Measurements from ENCODE around the gene HK1.

The HK1 gene

DNA sequence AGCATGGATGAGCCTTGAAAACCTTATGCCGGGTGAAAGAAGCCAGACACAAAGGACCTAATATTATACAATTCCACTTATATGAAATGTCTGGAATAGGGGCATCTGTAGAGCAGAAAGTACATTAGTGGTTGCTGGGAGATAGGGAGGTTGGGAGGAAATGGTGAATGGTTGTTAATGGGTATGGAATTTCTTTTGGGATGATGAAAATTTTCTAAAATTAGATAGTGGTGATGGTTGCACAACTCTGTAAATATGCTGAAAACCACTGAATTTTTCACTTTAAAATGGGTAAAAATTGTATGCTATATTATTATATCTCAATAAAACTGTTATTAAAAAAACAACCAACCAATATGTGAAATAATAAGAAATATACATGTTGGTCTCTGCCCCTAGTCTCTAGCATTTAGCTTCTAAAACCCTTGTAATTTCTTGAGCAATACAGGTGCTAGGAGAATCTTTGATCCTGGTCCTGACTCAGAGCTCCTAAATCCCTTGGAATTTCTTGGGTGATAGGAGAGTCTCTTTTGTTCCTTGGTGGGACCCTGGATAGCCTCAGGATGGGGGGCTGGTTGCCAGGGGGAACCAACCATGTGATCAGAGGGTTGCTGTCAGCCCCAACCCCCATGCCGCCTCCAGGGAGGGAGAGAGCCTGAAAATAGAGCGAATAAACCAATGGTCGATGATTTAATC is 74.4 kb downstream of the HK1 start:
- DNase-seq: no peak

DNA sequence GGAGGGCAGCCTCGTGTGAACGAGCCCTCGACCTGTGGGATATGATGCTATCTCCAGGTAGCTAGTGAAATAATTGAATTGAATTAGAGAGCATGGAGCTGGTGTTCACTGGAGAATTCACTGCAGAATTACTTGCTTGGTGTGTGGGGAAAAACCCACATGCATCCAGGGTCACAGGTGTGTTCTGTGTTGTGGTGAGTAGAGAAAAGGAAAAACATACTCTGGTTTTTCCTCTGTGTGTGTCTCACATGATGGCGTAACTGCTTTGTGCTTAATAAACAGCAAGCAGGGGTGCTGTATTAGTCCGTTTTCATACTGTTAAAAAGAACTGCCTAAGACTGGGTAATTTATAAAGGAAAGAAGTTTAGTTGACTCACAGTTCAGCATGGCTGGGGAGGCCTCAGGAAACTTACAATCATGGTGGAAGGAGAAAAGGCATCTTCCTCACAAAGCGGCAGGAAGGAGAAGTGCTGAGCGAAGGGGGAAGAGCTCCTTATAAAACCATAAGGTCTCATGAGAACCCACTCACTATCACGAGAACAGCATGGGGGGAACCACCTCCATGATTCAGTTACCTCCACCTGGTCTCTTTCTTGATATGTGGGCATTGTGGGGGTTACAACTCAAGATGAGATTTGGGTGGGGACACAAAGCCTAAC is 75.8 kb downstream of the HK1 start:
- DNase-seq: no peak

DNA sequence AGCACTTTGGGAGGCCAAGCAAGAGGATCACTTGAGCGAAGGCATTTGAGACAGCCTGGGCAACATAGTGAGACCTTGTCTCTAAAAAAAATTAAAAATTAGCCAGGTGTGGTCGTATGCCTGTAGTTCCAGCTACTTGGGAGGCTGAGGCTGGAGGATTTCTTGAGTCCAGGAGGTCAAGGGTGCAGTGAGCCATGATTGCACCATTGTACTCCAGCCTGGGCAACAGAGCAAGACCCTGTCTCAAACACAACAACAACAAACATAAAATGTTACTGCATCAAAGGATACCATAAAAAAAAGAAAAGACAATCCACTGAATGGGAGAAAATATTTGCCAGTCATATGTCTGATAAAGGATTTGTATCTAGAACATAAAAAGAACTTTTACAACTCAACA is 77.9 kb downstream of the HK1 start:
- DNase-seq: no peak

DNA sequence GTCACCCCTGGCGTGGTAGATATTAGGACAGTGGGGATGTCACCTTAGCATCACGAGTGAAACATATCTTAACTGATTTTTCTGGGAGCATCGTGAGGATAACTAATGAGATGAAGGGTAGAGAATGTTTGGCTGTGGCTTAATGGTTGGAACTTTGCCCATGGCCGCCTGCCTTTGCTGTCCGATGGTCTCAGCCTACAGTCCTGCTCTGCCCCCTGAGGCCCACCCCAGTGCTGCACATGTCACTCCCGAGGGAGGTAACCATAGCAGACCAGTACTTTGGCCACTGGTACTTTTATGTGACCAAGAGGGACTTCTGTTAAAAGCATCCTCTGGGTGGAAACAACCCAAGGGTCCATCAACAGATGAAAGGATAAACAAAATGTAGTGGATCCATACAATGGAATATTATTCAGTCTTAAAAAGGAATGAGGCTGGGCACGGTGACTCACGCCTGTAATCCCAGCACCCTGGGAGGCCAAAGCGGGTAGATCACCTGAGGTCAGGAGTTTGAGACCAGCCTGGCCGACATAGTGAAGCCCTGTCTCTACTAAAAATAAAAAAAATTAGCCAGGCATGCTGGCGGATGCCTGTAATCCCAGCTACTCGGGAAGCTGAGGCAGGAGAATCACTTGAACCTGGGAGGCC is 80.0 kb downstream of the HK1 start:
- DNase-seq: no peak

DNA sequence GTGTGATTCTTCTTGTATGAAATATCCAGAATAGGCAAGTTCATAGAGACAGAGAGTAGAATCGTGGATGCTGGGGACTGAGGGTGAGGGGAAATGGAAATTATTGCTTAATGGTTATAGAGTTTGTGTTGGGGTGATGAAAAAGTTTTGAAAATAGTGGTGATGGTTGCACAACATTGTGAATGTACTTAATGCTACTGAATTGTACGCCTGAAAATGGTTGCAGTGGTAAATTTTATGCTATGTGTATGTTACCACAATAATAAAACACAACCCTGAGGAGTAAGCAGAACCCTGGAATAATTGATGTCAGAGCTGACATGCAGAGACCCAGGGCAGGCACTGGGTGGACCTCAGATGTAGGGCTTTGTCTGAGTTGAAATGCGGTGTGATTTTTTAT is 80.9 kb downstream of the HK1 start:
- DNase-seq: no peak

DNA sequence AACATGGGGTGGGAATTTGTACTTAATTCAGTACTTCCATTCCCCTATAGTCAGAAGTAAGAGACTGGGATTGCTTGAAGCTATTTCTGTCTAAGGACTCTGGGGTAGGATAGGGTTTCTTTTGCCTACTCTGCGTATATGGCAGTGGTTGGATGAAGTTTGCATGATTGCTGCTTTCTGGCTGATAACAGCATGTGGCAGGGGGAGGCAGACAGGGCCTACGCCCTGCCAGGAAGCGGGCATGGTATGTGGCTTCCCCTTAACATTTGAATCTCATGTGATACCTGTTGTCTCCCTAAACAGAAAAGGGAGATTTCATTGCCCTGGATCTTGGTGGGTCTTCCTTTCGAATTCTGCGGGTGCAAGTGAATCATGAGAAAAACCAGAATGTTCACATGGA is 81.3 kb downstream of the HK1 start:
- DNase-seq: peak in 2 of 4 experiments; percentile 18 to 35

DNA sequence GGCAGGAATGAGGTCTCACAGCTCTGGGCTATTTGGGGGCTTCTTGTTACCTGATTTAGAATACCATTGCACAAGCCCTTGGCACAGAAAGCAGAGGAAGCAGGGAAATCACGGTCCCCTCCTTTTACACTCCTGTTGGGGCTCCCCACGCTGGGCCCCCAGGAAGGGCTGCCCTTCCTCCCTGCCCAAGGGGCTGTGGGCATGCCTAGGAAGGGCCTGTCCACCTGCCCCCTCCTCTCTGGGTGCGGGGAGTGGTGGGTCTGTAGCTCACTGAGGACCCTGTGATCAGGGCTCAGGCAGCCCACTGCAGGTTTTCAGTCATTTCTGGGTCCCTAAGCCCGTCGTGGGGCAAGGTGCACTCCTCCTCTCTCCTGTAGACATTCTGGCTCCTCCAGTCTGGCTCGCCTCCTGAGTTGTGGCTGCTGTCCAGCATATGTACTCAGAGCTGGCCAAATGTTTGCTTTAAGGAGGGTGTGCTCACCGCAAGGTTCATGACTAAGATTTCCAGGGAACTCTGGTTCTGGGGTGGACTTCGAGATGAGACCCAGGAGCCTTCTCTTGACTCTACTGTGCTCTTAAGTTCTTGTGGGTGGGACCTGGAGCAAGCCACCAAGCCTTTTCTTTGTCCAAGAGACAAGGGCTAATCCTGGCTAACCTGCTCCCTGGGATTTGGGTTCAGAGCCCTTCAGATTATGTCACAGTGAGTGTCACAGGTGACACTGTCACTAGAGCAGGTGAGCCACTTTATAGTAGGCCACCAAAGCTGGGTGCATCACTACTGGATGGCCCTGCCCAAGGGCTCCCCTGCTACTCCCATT is 82.4 kb downstream of the HK1 start:
- DNase-seq: no peak

DNA sequence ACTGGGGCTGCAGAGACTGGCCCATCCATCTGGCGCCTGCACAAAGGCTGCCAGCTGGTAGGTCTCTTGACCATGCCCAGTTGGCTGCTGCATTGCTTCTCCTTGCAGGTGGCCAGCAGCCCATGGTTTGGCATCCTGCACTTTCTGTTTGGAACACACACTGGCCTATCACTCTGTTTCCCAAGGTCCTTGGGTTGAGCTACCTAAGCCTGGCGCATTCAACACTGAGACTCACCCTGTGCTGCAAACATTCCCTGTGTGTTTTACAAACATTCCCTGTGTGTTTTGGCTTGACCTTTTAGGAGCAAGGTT is 83.0 kb downstream of the HK1 start:
- no peak for DNase-seq

DNA sequence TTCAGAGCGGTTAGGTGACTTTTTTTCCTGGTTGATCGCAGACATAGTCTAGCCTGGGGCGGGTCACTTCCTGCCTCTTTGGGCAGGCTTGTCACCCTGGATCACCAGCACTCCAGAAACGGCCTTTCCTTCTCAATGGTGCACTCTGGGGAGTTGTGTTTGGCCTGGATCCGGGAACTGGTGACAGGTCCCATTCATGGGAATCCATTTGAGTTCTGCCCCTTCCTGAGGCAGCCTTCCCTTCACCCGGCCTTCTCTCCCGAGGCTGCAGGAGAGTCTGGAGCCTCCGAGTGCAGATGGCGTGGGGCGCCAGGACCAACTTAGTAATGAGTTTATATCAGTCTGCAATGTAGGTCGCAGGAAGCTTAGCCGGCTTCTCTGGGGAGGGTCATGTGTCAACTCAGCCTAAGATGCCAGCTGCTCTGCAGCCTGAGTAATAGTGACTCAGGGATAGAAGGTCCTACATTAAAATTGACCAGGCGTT is 84.2 kb downstream of the HK1 start:
- no peak for DNase-seq

DNA sequence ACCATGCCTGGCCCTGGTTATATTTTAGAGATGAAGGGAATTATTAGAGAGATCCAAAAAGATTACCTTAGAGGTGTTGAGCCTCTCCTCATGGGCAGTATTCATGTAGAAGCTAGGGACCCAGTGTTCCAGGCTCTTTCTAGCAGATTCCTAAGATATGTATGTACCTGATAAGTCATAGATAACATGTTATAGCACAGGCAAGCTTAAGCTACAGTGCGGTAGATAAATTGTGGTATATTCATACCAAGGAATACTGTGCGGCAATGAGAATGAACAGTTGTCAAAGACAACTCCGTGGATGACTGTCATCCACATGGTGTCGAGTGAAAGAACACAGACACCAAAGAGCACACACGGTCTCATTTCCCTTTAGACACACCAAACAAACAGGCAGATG is 85.4 kb downstream of the HK1 start:
- no peak for DNase-seq

DNA sequence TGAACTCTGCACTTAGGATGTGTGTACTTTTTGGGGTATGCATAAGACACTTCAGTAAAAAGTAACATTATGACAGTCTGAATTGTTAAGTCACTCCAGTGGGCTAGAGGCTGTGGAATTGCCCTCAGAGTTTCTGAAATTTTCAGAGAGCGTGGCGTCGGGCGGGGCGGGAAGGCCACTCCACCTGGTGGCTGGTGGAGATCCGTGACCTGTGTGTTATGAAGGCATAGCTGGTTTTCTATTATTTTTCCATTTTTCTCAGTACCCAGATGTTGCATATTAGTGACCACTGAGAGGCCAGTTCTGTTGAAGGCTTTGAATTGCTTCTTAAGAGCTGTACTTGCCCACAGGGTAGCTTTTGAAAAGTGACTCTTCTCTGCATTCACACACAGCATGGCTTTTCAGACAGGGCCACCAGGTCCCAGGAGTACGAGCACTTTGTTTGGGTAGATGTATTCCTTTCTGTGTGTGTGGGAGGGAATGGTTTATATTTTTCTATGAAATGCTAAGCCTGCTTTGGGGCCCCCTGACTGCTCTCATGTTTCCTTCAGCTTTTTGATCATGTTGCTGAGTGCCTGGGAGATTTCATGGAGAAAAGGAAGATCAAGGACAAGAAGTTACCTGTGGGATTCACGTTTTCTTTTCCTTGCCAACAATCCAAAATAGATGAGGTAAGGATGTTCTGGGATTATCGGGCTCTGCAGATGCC is 86.1 kb downstream of the HK1 start:
- DNase-seq: no peak

DNA sequence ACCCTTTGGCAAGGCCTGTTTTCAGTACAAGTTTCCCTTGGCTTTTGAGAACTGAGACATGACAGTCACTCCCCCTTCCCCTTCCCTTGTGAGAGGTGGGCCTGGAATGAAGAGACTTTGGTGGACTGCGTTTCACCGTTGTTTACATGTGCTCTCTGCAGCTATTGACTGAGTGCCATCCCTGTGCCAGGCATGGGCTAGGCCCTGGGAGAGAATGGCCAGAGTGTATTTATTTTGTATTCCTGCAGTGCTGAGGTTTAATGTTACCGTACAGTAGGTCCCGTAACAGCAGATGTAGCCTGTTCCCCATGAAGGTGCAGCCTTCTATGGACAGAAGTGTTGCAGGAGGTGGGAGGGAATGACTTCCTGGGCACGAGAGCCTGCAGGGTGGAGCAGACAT is 88.4 kb downstream of the HK1 start:
- DNase-seq: no peak

DNA sequence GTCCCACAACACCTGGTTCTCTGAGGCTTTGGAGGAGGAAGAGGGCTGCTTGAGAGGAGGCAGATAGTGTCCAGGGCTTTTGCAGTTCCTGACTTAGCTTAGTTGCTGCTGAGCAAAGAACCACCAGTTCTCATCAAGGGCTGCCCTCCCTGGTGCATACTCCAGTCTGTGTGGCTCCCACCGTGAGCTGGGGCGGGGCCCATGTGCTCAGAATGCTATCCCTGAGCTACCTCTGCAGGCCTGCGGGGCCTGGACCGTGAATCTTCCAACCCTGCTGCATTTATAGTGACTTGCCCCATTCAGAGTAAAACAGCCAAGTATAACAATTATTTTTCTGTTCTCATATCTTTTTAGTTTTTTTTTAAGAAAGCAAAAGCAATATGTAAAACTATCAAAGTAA is 89.2 kb downstream of the HK1 start:
- no peak for DNase-seq

DNA sequence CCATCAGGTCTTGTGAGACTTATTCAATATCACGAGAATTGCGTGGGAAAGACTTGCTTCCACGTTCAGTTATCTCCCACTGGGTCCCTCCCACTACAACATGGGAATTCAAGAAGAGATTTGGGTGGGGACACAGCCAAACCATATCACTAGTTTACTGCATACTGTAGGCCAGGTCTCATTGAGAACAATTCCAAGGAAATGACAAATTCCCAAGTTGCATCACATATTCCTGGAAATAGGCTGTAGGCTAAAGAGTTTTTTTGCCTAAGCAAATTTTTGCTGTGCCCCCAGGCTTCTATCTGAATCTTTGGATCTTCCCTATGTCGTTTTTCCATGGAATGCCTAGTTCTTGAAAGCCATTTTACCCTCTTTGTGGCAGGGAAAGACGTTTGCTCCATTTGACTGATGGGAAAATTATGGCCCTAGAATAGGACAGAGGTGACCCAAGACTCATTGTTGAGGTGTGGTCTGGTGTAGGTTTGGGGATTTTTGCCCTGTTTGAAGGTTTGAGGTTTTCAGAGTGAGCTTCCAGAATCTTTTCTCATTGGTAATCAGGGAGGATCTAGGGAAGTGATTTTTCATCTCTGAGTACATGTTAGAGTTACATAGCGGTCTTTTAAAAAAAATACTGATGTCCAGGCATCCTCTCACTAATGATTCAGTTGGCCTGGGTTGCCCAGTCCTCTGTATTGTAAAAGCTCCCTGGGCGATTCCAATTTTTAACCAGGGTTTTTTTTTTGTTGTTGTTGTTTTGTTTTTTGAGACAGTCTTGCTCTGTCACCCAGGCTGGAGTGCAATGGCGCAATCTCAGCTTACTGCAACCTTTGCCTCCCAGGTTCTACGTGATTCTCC is 94.1 kb downstream of the HK1 start:
- DNase-seq: no peak

DNA sequence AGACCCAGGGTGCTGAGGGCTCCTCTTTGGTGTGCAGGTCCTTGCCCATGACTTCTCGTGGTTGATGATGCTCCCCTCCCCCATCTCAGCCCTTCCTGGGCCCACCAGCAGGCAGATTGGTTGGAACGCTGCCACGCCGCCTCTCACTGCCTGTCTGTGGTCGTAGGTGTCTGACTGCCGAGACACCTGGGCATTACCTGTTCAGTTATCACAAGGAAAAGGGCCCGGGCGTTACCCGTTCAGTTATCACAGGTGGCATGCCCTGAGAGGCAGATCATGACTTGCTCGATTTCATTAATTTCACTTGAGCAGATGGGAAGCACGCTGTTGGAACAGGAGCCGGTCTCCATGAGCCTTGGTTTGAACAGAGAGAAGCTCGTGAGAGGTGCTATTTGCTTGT is 95.9 kb downstream of the HK1 start:
- no peak for DNase-seq

DNA sequence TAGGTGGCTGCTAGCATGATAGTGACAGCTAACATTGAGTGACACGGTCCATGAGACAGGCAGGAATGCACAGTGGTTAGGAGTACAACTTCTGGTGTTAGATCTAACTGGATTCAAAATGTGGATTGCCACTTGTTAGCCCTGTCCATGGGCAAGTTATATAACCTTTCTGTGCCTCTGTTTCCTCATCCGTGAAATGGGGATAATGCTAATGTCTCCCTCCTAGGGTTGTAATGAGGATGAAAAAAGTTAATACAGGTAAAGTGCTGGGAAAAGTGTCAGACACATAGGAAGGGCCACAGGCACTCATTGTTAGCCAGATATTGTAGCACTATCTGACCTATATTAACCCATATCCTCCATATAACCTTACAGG is 96.6 kb downstream of the HK1 start:
- DNase-seq: no peak

DNA sequence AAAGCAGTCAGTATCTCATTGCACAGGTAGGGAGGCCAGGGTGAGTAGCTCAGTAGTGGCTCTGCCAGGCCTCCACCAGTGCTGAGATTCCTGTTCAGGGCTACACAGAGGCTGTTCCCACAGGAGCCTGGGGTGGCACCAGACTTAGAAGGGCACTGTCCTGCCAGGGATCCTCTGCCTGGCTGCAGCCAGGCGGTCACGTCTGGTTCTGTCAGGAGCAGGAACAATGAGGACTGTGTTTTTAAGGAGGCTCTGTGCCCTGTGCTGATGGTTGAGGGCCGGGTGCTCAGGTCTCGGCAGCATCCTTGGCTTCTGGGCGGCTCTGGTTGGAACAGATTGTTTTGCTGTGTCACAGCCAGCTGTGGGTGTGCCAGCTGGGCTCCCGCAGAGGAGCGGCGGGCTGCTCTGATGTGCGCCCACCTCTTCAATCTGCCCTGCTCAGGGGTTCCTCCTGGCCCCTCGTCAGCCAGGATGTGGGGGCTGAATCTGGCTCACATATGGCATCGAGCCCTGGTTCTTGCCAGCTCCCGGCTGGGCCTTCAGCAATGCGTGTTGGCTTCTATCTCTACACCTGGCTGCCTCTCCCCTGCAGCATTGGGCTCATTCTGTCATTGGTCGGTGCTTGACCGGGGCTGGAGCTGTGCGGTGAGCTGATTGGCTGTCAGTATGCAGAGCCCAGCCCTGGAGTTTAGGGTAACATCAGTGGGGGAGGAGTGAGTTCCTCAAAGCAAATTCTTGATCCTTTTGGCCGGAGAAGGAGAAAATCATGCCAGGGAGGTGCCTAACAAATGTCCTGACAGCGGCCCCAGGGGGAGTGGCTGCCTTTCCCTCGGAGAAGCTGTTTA is 97.2 kb downstream of the HK1 start:
- no peak for DNase-seq

DNA sequence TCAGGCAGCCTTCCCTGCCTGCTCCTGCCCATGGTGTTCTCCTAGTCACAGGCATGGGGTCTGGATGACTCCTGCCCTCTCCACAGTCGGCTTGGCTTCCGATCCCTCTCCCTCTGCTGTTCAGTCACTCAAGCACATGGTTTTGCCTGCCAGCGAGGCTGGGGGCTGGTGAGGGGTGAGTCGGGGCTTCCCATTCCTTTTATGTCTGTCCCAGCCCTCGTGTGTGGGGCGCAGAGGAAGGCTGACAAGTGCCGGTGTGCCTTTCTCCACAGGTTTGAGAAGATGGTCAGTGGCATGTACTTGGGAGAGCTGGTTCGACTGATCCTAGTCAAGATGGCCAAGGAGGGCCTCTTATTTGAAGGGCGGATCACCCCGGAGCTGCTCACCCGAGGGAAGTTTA is 98.4 kb downstream of the HK1 start:
- no peak for DNase-seq

DNA sequence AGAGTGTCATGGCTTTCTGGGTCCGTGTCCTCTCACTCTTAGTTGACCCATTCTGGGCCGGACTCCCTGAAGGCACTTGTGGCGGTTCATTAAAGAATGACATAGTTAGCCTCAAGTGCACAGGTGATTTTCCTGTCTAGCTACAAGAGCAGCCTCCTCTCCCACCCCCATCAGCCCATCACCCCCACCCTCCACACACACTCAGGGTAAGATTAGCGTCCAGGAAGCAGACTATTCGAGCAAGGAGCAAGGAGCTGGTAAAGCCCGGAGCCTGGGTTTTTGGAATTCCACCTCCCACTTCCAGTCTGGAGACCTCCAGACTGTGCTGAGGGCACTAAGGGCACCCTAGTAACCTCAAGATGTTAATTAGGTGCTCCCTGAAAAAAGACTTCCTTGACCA is 98.9 kb downstream of the HK1 start:
- no peak for DNase-seq

DNA sequence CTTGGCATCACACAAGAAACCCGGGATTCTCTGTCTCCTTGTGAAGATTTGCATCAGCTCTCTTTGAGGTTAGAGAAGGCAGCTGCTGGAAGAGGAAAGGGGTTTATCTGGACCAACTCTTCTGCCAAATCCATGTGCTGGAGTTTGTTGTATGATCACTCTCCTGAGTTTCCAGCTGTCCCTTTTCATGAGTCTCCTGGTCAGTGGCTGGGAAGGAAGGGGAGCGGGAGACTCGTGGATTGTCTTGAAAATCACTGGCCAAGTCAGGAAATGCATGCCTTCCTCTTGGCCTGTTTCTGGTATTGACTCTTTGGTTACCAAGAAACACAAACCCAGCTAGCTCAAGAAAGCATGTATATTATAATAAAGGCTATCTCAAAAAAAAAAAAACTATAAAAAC is 99.6 kb downstream of the HK1 start:
- no peak for DNase-seq

DNA sequence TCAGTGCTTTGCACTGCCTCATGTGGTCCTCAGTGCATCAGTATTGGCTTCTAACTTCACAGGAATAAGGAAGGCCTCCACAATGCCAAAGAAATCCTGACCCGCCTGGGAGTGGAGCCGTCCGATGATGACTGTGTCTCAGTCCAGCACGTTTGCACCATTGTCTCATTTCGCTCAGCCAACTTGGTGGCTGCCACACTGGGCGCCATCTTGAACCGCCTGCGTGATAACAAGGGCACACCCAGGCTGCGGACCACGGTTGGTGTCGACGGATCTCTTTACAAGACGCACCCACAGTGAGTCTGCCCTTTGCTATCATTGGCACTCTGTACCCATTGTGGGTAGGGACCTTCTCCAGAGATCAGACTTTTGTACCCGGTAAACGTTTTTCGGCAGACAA is 101.5 kb downstream of the HK1 start:
- no peak for DNase-seq
